Prostate gland (tissue), 2 donors: ENCODE data around the gene RPL13. TPM values are rescaled to one million over a fixed set of nuclear protein-coding genes. Genes with fewer than 3 reads are reported as not detected.

Source experiments
- DNase-seq: peaks from one replicate; pipeline ENCODE4 v3.0.0-alpha.2; 2019; ENCODE audit warnings: low spot score
- H3K27ac ChIP-seq, 2 donors: fragments of 200-600 bp; sonication (generic); 2 replicates each; pipeline ENCODE4 v1.5.1; 2017 to 2019
- H3K27me3 ChIP-seq: fragments of 200-600 bp; sonication (generic); replicated peaks from 2 replicates; pipeline ENCODE4 v1.5.1; 2019; ENCODE audit not compliant: insufficient read depth
- H3K36me3 ChIP-seq, 2 donors: fragments of 200-600 bp; sonication (generic); 1 replicate in 1 of 2; 2 replicates in 1 of 2; pipeline versions ENCODE4 v1.5.1 to v1.8.1; 2017 to 2019
- H3K4me1 ChIP-seq: fragments of 200-600 bp; sonication (generic); replicated peaks from 2 replicates; pipeline ENCODE4 v1.5.1; 2019
- H3K4me3 ChIP-seq, 2 donors: fragments of 200-600 bp; sonication (generic); 2 replicates each; pipeline ENCODE4 v1.5.1; 2017 to 2019
- H3K9me3 ChIP-seq: fragments of 200-600 bp; sonication (generic); 2 replicates; pipeline ENCODE4 v1.5.1; 2017
- CTCF ChIP-seq, 4 experiments: fragments of 200-600 bp in 2 of 4; fragments of 450-650 bp in 2 of 4; sonication (generic) in 2 of 4; IDR thresholded peaks; 1 replicate in 3 of 4; 2 replicates in 1 of 4; pipeline ENCODE4 v1.5.1; 2016 to 2019; ENCODE audit warnings: antibody characterized with exemption in 4 of 4, mild to moderate bottlenecking in 2 of 4, moderate library complexity in 2 of 4
- POLR2A ChIP-seq: fragments of 450-650 bp; IDR thresholded peaks from one replicate; pipeline ENCODE4 v1.6.1; 2016; ENCODE audit warnings: antibody characterized with exemption, mild to moderate bottlenecking
- POLR2AphosphoS5 ChIP-seq: sonication (generic); formaldehyde crosslinking; IDR thresholded peaks from one replicate; pipeline ENCODE4 v1.6.1; 2017; ENCODE audit warnings: antibody characterized with exemption
- WGBS: methylation state at CpG from one replicate; pipeline ENCODE4 v1.1.5; 2018; 5-methylcytosine and 5-hydroxymethylcytosine counted together
- intact Hi-C: fragments of 100-400 bp; cut with DNase I; formaldehyde crosslinking; loops from one replicate; pipeline ENCODE4 v1.14.2; 2022
- total RNA-seq, 2 donors: library from RNA; depleted of rRNA; stranded (reverse); fragments of >200 nt; gene quantifications; one replicate each; pipeline ENCODE4 v1.1.0, GENCODE V29; 2016

Gene RPL13
- total RNA-seq, 2 donors from 2014 or later = 6,889 to 11,644 TPM

- 59% methylated on average over 13 of the region's 14 CpGs for WGBS
- Histone ChIP-seq H3K9me3 (no peaks in the 10 kb centered on the region), H3K4me3 (no peak overlapping the region), H3K36me3 (no peaks in the 10 kb centered on the region), H3K27ac (no peak overlapping the region), H3K27me3 (no peaks in the 10 kb centered on the region), H3K4me1 (no peaks in the 10 kb centered on the region)
- intact Hi-C loops = no loop called here
- TF ChIP-seq CTCF (IDR thresholded peaks at IDR 0.05) (no peak), POLR2AphosphoS5 (no peak), POLR2A (no peak)
- DNase-seq = no peak
Observed at GRCh38 chr16:89598199-89598598, 37.7 kb downstream of the RPL13 start.

- Histone ChIP-seq H3K36me3 (no peaks in the 10 kb centered on the region), H3K9me3 (no peaks in the 10 kb centered on the region), H3K4me3 (no peak overlapping the region), H3K27me3 (no peaks in the 10 kb centered on the region), H3K27ac (no peak overlapping the region), H3K4me1 (no peaks in the 10 kb centered on the region)
- TF ChIP-seq CTCF (IDR thresholded peaks at IDR 0.05) (peak in 1 of 4 experiments; percentile 21), POLR2A (no peak)
- DNase-seq = no peak
- intact Hi-C loops = no loop called here
- WGBS = 53% methylated on average over 8 of the region's 8 CpGs
Observed at GRCh38 chr16:89599451-89599858, 39.0 kb downstream of the RPL13 start.

GRCh38 chr16:89599902-89600301 is 39.4 kb downstream of the RPL13 start:
- intact Hi-C loops = no loop called here
- H3K9me3 ChIP-seq = no peaks in the 10 kb centered on the region
- no peak overlapping the region for H3K27ac ChIP-seq
- H3K4me3 ChIP-seq = no peak overlapping the region
- H3K27me3 ChIP-seq = no peaks in the 10 kb centered on the region
- 72% methylated on average over 10 of the region's 10 CpGs for WGBS
- no peak for DNase-seq
- H3K36me3 ChIP-seq = no peaks in the 10 kb centered on the region
- no peaks in the 10 kb centered on the region for H3K4me1 ChIP-seq
- no peak for TF ChIP-seq POLR2AphosphoS5
- TF ChIP-seq CTCF (IDR thresholded peaks at IDR 0.05) = no peak
- no peak for TF ChIP-seq POLR2A

- TF ChIP-seq CTCF (IDR thresholded peaks at IDR 0.05) = no peak
- no peak for TF ChIP-seq POLR2A
- TF ChIP-seq POLR2AphosphoS5 = no peak
- Histone ChIP-seq H3K4me3 (no peak overlapping the region), H3K9me3 (no peaks in the 10 kb centered on the region), H3K36me3 (no peaks in the 10 kb centered on the region), H3K4me1 (no peaks in the 10 kb centered on the region), H3K27ac (no peak overlapping the region), H3K27me3 (no peaks in the 10 kb centered on the region)
- no peak for DNase-seq
- WGBS = 46% methylated on average over 12 of the region's 12 CpGs
- intact Hi-C loops = no loop called here
Observed at GRCh38 chr16:89600427-89600826, 39.9 kb downstream of the RPL13 start.

- intact Hi-C loops = no loop called here
- no peak overlapping the region for H3K27ac ChIP-seq
- H3K4me1 ChIP-seq = no peaks in the 10 kb centered on the region
- H3K27me3 ChIP-seq = no peaks in the 10 kb centered on the region
- no peaks in the 10 kb centered on the region for H3K9me3 ChIP-seq
- no peaks in the 10 kb centered on the region for H3K36me3 ChIP-seq
- 78% methylated on average over 8 of the region's 8 CpGs for WGBS
- no peak for TF ChIP-seq POLR2AphosphoS5
- TF ChIP-seq CTCF (IDR thresholded peaks at IDR 0.05) = no peak
- no peak for TF ChIP-seq POLR2A
- DNase-seq = no peak
- no peak overlapping the region for H3K4me3 ChIP-seq
Observed at GRCh38 chr16:89600956-89601355, 40.5 kb downstream of the RPL13 start.
